ENCODE data around the gene PPARGC1A. TPM values are rescaled to one million over a fixed set of nuclear protein-coding genes. Genes with fewer than 3 reads are reported as not detected.

The PPARGC1A gene
- total RNA-seq, 6 donors from 2014 or later: 4.6 to 16.8 (median 11.8) TPM

DNA sequence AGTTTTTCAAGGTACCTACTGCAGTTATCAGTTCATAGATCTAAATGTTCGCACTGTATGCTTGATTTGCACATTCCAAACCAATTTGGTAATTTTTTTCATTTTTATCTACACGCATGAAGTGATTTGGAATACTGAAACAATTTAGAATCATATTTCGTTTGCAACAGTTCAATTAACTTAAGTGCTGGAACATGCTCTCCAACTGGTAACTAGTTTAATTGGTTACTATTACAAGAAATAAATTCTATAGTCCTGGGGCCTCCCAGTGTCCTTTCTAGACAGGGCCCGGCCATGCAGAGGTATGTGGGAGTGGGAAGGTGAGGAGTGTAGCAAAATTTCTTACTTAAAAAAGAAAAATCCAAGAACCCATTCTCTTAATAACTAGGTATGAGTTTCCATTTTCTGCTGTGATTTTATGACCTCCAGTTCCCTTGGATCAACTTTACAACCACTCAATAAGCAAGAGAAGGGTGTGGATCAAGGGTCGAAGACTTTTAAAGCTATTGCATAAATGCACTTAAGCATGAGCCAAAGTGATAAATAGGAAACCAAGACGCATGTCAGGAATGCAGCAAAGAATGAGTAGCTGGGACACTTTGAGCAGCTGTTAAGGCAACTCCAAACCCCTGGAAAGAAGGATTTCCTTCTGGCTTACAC, 106.9 kb downstream of the PPARGC1A start:
- no peak for ATAC-seq (ENCODE audit: low FRiP score in 2 of 2)
- Histone ChIP-seq H3K27ac (no peak overlapping the region), H3K36me3 (no peaks in the 10 kb centered on the region), H3K27me3 (no peaks in the 10 kb centered on the region), H3K4me1 (no peaks in the 10 kb centered on the region), H3K9me3 (no peaks in the 10 kb centered on the region), H3K4me3 (no peak overlapping the region)
- no peak for DNase-seq
- TF ChIP-seq POLR2A (IDR thresholded peaks at IDR 0.05) (no peak), POLR2AphosphoS5 (IDR thresholded peaks at IDR 0.05) (no peak), EP300 (IDR thresholded peaks at IDR 0.05) (no peak)
- 52% methylated on average over 6 of the region's 6 CpGs for WGBS, 2 donors

DNA sequence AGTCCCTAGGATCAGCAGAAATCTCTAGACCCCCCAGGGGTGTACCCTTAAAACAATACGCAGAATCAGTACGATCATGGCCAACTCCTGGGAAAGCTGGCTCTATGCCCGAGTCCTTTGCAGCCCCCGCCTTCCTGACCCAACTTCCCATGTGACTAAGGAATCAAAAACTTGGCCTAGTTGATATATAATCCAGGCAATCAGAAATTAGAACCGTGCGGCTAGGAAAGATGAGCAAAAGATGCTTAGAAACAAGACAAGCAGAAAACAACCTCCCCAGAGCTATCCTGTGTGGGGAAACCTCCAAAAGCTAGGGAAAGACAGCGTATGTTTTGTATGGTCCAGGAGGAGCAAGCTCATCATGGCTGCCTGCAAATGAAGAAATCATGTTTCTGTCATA, 110.0 kb downstream of the PPARGC1A start:
- Histone ChIP-seq H3K36me3 (no peaks in the 10 kb centered on the region), H3K27me3 (no peaks in the 10 kb centered on the region), H3K9me3 (no peaks in the 10 kb centered on the region), H3K4me3 (no peak overlapping the region), H3K4me1 (no peaks in the 10 kb centered on the region), H3K27ac (no peak overlapping the region)
- no peak for ATAC-seq (ENCODE audit: low FRiP score in 2 of 2)
- no peak for TF ChIP-seq EP300 (IDR thresholded peaks at IDR 0.05)
- 77 to 89% methylated on average over 7 of the region's 7 CpGs for WGBS, 2 donors
- no peak for DNase-seq

DNA sequence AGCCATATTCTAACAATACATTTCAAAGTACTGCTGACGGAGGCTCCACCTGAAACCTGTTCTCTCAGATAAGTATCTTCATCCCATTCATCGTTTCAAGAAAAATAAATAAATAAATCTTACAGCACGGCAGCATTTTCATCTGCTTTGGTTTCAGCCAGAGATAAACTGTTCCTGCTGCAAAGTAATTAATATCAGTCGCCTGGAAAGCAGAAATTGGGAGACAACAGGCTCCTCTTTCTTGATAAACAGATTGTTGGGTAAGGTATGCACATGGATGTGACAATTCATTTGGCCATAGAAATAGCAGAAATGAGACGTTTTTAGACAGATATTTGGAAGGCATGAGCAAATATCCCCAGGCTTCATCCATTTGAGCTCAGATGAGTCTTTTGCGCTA, 110.4 kb downstream of the PPARGC1A start:
- 76% methylated on average over 6 of the region's 6 CpGs for WGBS, 2 donors
- Histone ChIP-seq H3K36me3 (no peaks in the 10 kb centered on the region), H3K27ac (no peak overlapping the region), H3K9me3 (no peaks in the 10 kb centered on the region), H3K4me3 (no peak overlapping the region), H3K4me1 (no peaks in the 10 kb centered on the region), H3K27me3 (no peaks in the 10 kb centered on the region)
- no peak for ATAC-seq (ENCODE audit: low FRiP score in 2 of 2)
- TF ChIP-seq, protein P1, sequence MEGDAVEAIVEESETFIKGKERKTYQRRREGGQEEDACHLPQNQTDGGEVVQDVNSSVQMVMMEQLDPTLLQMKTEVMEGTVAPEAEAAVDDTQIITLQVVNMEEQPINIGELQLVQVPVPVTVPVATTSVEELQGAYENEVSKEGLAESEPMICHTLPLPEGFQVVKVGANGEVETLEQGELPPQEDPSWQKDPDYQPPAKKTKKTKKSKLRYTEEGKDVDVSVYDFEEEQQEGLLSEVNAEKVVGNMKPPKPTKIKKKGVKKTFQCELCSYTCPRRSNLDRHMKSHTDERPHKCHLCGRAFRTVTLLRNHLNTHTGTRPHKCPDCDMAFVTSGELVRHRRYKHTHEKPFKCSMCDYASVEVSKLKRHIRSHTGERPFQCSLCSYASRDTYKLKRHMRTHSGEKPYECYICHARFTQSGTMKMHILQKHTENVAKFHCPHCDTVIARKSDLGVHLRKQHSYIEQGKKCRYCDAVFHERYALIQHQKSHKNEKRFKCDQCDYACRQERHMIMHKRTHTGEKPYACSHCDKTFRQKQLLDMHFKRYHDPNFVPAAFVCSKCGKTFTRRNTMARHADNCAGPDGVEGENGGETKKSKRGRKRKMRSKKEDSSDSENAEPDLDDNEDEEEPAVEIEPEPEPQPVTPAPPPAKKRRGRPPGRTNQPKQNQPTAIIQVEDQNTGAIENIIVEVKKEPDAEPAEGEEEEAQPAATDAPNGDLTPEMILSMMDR (IDR thresholded peaks at IDR 0.05): no peak
- TF ChIP-seq POLR2A (IDR thresholded peaks at IDR 0.05) (no peak), POLR2AphosphoS5 (IDR thresholded peaks at IDR 0.05) (no peak), EP300 (IDR thresholded peaks at IDR 0.05) (no peak)
- no peak for DNase-seq

DNA sequence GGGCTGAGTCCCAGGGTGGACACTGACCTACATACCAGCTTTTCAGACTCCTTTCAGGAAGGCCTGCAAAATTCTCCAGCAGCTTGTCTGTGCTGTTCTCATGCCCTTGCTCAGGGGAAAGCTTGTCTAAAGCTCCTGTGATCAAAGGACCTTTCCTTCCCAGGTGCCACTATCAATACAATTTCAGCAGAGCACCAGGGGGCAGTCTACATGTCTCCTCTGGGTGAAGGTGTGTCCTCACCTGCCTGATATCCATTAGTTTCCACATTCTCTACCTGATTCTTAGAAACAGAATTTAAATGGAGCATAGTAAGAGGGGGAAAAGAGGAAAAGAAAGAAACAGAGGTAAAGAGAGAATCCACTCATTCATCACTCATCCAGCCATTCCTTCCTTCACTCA, 114.2 kb downstream of the PPARGC1A start:
- no peaks in the 10 kb centered on the region for H3K36me3 ChIP-seq
- H3K9me3 ChIP-seq: no peaks in the 10 kb centered on the region
- H3K27me3 ChIP-seq: no peaks in the 10 kb centered on the region
- H3K27ac ChIP-seq: no peak overlapping the region
- no peaks in the 10 kb centered on the region for H3K4me1 ChIP-seq
- H3K4me3 ChIP-seq: no peak overlapping the region
- TF ChIP-seq EP300 (IDR thresholded peaks at IDR 0.05) (no peak), POLR2A (IDR thresholded peaks at IDR 0.05) (no peak), POLR2AphosphoS5 (IDR thresholded peaks at IDR 0.05) (no peak)
- TF ChIP-seq, protein P1 (IDR thresholded peaks at IDR 0.05): no peak
- DNase-seq (peak in 1 of 2 donors; percentile 25), ATAC-seq (ENCODE audit: low FRiP score in 2 of 2) (no peak)

DNA sequence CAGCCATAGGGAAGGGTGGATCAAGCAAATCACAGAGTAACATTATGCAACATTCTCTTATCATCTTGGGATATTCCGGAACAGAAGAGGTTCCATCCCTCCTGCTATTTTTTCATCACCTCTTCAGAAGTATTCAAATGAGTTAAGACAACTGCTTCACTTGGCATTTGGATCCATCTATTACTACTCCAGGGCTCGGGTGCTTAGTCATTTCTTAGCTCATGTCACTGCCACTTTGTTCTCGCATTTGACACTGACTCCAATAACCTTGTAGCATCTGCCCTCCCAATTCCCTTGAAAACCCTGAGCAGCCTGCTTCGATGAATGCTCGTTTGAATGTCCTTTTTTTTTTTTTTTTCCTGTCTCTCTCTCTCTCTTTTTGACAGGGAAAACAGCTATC, 114.9 kb downstream of the PPARGC1A start:
- no peak overlapping the region for H3K27ac ChIP-seq
- no peaks in the 10 kb centered on the region for H3K27me3 ChIP-seq
- ATAC-seq (ENCODE audit: low FRiP score in 2 of 2) (no peak), DNase-seq (no peak)
- H3K36me3 ChIP-seq: no peaks in the 10 kb centered on the region
- H3K9me3 ChIP-seq: no peaks in the 10 kb centered on the region
- WGBS, 2 donors: 67 to 71% methylated on average over 5 of the region's 5 CpGs
- H3K4me1 ChIP-seq: no peaks in the 10 kb centered on the region
- H3K4me3 ChIP-seq: no peak overlapping the region
- TF ChIP-seq, protein P1 (IDR thresholded peaks at IDR 0.05): no peak
- TF ChIP-seq EP300 (IDR thresholded peaks at IDR 0.05): no peak
- no peak for TF ChIP-seq POLR2A (IDR thresholded peaks at IDR 0.05)
- TF ChIP-seq POLR2AphosphoS5 (IDR thresholded peaks at IDR 0.05): no peak
